H9 (cell line): ENCODE measurements around the gene ZNF831. TPM values are rescaled to one million over a fixed set of nuclear protein-coding genes. Genes with fewer than 3 reads are reported as not detected.

Experiments used
- DNase-seq: peaks from one replicate; pipeline ENCODE4 v3.0.0-alpha.2; 2017
- H2AFZ ChIP-seq: one replicate; pipeline ENCODE4 v1.6.1; 2013; ENCODE audit warnings: mild to moderate bottlenecking, low read length, control low read depth, moderate library complexity
- H2AK5ac ChIP-seq: 2 replicates; pipeline ENCODE4 v1.6.1; 2013; ENCODE audit warnings: low read length, control low read depth, mixed read lengths; ENCODE audit not compliant: insufficient read length
- H2BK120ac ChIP-seq: one replicate; pipeline ENCODE4 v1.6.1; 2013; ENCODE audit warnings: low read depth, mild to moderate bottlenecking, low read length, control low read depth, inconsistent platforms; ENCODE audit not compliant: poor library complexity, severe bottlenecking
- H2BK12ac ChIP-seq: 2 replicates; pipeline ENCODE4 v1.6.1; 2013; ENCODE audit warnings: low read length, control low read depth, mixed read lengths, low read depth; ENCODE audit not compliant: insufficient read length
- H2BK15ac ChIP-seq: 2 replicates; pipeline ENCODE4 v1.6.1; 2013; ENCODE audit warnings: low read depth, low read length, control low read depth
- H2BK20ac ChIP-seq: one replicate; pipeline ENCODE4 v1.6.1; 2013; ENCODE audit warnings: low read depth, mild to moderate bottlenecking, low read length, control low read depth, inconsistent platforms; ENCODE audit not compliant: poor library complexity, severe bottlenecking
- H2BK5ac ChIP-seq: 2 replicates; pipeline ENCODE4 v1.6.1; 2013; ENCODE audit warnings: low read length, control low read depth, mixed read lengths; ENCODE audit not compliant: insufficient read length
- H3K14ac ChIP-seq: 2 replicates; pipeline ENCODE4 v1.6.1; 2013; ENCODE audit warnings: low read length, control low read depth; ENCODE audit not compliant: insufficient read depth
- H3K18ac ChIP-seq: 2 replicates; pipeline ENCODE4 v1.6.1; 2013; ENCODE audit warnings: low read depth, mild to moderate bottlenecking, mixed read lengths, low read length, control low read depth; ENCODE audit not compliant: insufficient read length
- H3K23ac ChIP-seq: 2 replicates; pipeline ENCODE4 v1.6.1; 2013; ENCODE audit warnings: low read length, control low read depth, mixed read lengths, low read depth; ENCODE audit not compliant: insufficient read length
- H3K23me2 ChIP-seq: 2 replicates; pipeline ENCODE4 v1.6.1; 2013; ENCODE audit warnings: low read depth, mild to moderate bottlenecking, mixed read lengths, low read length, control low read depth; ENCODE audit not compliant: insufficient read length, poor library complexity, severe bottlenecking
- H3K27ac ChIP-seq: 2 replicates; pipeline ENCODE4 v1.5.1; 2013; ENCODE audit warnings: low read length, control low read depth, mixed read lengths, low read depth; ENCODE audit not compliant: insufficient read length
- H3K27me3 ChIP-seq: 2 replicates; pipeline ENCODE4 v1.6.1; 2013; ENCODE audit warnings: low read length, control low read depth, inconsistent platforms; ENCODE audit not compliant: insufficient read depth
- H3K4ac ChIP-seq: 2 replicates; pipeline ENCODE4 v1.6.1; 2013; ENCODE audit warnings: low read depth, mild to moderate bottlenecking, control low read depth, inconsistent platforms, low read length, moderate library complexity
- H3K4me1 ChIP-seq: 2 replicates; pipeline ENCODE4 v1.6.1; 2013; ENCODE audit warnings: low read length, control low read depth, inconsistent platforms; ENCODE audit not compliant: insufficient read depth
- H3K4me2 ChIP-seq: 2 replicates; pipeline ENCODE4 v1.6.1; 2013; ENCODE audit warnings: low read length, control low read depth, mixed read lengths; ENCODE audit not compliant: insufficient read length, insufficient read depth
- H3K56ac ChIP-seq: 2 replicates; pipeline ENCODE4 v1.6.1; 2013; ENCODE audit warnings: low read depth, mild to moderate bottlenecking, mixed read lengths, low read length, control low read depth; ENCODE audit not compliant: insufficient read length
- H3K79me1 ChIP-seq: 2 replicates; pipeline ENCODE4 v1.6.1; 2013; ENCODE audit warnings: low read depth, mild to moderate bottlenecking, moderate library complexity, low read length, control low read depth, inconsistent platforms; ENCODE audit not compliant: insufficient read depth, poor library complexity, severe bottlenecking
- H3K79me2 ChIP-seq: 2 replicates; pipeline ENCODE4 v1.6.1; 2013; ENCODE audit warnings: low read length, control low read depth, inconsistent platforms; ENCODE audit not compliant: insufficient read depth
- H3K9ac ChIP-seq: 2 replicates; pipeline ENCODE4 v1.6.1; 2013; ENCODE audit warnings: low read length, control low read depth, mixed read lengths; ENCODE audit not compliant: insufficient read length; ENCODE audit errors: extremely low read depth
- H3K9me3 ChIP-seq: one replicate; pipeline ENCODE4 v1.6.1; 2013; ENCODE audit warnings: low read depth, low read length, inconsistent platforms; ENCODE audit not compliant: control insufficient read depth
- H3T11ph ChIP-seq: one replicate; pipeline ENCODE4 v1.6.1; 2013; ENCODE audit warnings: mild to moderate bottlenecking, low read length, control low read depth, inconsistent platforms
- H4K20me1 ChIP-seq: one replicate; pipeline ENCODE4 v1.6.1; 2013; ENCODE audit not compliant: control insufficient read depth, insufficient read length, insufficient read depth
- H4K5ac ChIP-seq: 2 replicates; pipeline ENCODE4 v1.6.1; 2013; ENCODE audit warnings: low read depth, mild to moderate bottlenecking, mixed read lengths, low read length, control low read depth; ENCODE audit not compliant: insufficient read length
- H4K8ac ChIP-seq: replicated peaks from 2 replicates; pipeline ENCODE4 v1.6.1; 2013; ENCODE audit warnings: low read length, control low read depth, mixed read lengths, low read depth; ENCODE audit not compliant: insufficient read length
- H4K91ac ChIP-seq: 2 replicates; pipeline ENCODE4 v1.6.1; 2013; ENCODE audit warnings: low read depth, mild to moderate bottlenecking, moderate library complexity, mixed read lengths, low read length, control low read depth; ENCODE audit not compliant: insufficient read length
- H3K27ac Mint-ChIP-seq, 3 experiments: 2 replicates in 2 of 3; 3 replicates in 1 of 3; pipeline ENCODE4 v1.8.0; 2020 to 2021; ENCODE audit warnings: mixed read lengths in 3 of 3, mild to moderate bottlenecking in 1 of 3, moderate library complexity in 1 of 3
- H3K27me3 Mint-ChIP-seq: 2 replicates; pipeline ENCODE4 v1.8.0; 2021; ENCODE audit warnings: low read depth, mild to moderate bottlenecking, moderate library complexity, mixed read lengths
- H3K36me3 Mint-ChIP-seq, 3 experiments: 2 replicates in 2 of 3; 3 replicates in 1 of 3; pipeline ENCODE4 v1.8.0; 2020 to 2021; ENCODE audit warnings: low read depth in 3 of 3, mixed read lengths in 3 of 3; ENCODE audit not compliant: insufficient read depth in 1 of 3
- H3K4me1 Mint-ChIP-seq, 2 experiments: 2 replicates each; pipeline ENCODE4 v1.8.0; 2020; ENCODE audit warnings: mixed read lengths in 2 of 2
- H3K4me3 Mint-ChIP-seq, 2 experiments: 2 replicates in 1 of 2; 3 replicates in 1 of 2; pipeline ENCODE4 v1.8.0; 2020 to 2021; ENCODE audit warnings: mild to moderate bottlenecking in 2 of 2, mixed read lengths in 2 of 2, moderate library complexity in 1 of 2
- H3K9me3 Mint-ChIP-seq, 2 experiments: 2 replicates in 1 of 2; 3 replicates in 1 of 2; pipeline ENCODE4 v1.8.0; 2020; ENCODE audit warnings: mild to moderate bottlenecking in 2 of 2, mixed read lengths in 2 of 2, moderate library complexity in 1 of 2
- WGBS: extraction: QIAGEN DNeasy Blood & Tissue Kit; methylation state at CpG from one replicate; pipeline ENCODE4 v1.1.7; 2013; ENCODE audit warnings: missing lambda C conversion rate, low lambda C conversion rate, mixed read lengths; ENCODE audit not compliant: insufficient read length; ENCODE audit errors: extremely low coverage; 5-methylcytosine and 5-hydroxymethylcytosine counted together
- total RNA-seq: library from RNA; stranded (reverse); gene quantifications from 2 replicates; pipeline ENCODE4 v1.2.1, GENCODE V29; 2021
- TF ChIP-seq, protein P1 (sequence below): fragments of 200-600 bp; sonication (generic); conservative IDR thresholded peaks from 3 replicates; pipeline ENCODE4 v1.8.0; 2021; ENCODE audit warnings: antibody characterized with exemption, mild to moderate bottlenecking

ZNF831 gene
- total RNA-seq, 1 experiment from 2014 or later, result not detected

DNA sequence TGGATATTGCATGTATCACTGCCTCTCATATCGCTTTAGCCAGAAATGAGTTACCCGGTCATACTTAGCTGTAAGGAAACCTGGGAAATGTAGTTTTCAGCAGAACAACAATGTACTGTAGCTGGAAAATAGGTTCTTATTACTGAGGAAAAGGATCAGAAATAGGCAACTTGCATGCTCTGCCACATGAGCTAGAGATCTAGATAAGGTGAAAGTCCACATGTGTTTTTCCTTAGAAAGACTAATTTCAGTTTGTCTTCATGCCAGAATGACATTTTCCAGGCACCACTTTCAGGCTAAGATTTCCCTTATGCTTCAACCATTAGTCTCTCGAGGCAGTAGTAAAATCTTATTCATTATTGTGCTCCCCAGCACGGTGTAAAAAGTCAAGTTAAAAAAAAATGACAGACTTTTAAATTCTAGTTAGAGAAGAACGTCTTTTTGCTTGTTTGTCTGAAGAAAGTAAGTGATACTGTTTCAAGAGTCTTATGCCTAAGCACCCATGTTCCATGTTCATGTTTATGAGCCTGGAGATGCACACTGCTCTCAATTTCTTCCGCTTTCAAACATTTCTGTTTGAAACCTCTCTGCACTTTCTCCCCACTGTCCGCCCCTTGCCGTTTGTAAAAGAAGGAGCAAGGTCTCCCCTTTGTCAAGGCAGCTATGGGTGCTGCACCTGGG is 67.6 kb downstream of the ZNF831 start:
- Histone ChIP-seq H3K18ac (no peak overlapping the region), H3T11ph (no peak overlapping the region), H2BK20ac (no peak overlapping the region), H3K4ac (no peak overlapping the region), H3K27me3 (no peaks in the 10 kb centered on the region), H3K4me1 (no peaks in the 10 kb centered on the region), H3K23me2 (peaks cover 2% of the 10 kb centered on the region), H2AK5ac (no peak overlapping the region), H3K9ac (no peak overlapping the region), H4K20me1 (no peaks in the 10 kb centered on the region), H2BK15ac (no peak overlapping the region), H3K56ac (no peak overlapping the region), H2BK12ac (no peak overlapping the region), H2BK5ac (no peak overlapping the region), H3K14ac (no peak overlapping the region), H3K23ac (no peak overlapping the region), H2BK120ac (no peak overlapping the region), H2AFZ (no peak overlapping the region), H4K5ac (no peak overlapping the region), H4K91ac (no peak overlapping the region), H3K79me2 (no peaks in the 10 kb centered on the region), H4K8ac (no peak overlapping the region), H3K4me2 (no peak overlapping the region), H3K79me1 (no peaks in the 10 kb centered on the region), H3K9me3 (no peaks in the 10 kb centered on the region), H3K27ac (no peak overlapping the region)
- 0 out of 7 replicates have a peak, but pooled peaks cover 0 to 4% (median 0%) of the 10 kb centered on the region in 3 experiments for H3K36me3 Mint-ChIP-seq
- peaks cover 0 to 6% of the 10 kb centered on the region in 2 experiments; a peak in 2 of 5 replicates for H3K9me3 Mint-ChIP-seq
- H3K27me3 Mint-ChIP-seq, result peaks cover 42% of the 10 kb centered on the region
- no CpG with 5 or more reads among the region's 8 CpGs for WGBS
- TF ChIP-seq, protein P1, sequence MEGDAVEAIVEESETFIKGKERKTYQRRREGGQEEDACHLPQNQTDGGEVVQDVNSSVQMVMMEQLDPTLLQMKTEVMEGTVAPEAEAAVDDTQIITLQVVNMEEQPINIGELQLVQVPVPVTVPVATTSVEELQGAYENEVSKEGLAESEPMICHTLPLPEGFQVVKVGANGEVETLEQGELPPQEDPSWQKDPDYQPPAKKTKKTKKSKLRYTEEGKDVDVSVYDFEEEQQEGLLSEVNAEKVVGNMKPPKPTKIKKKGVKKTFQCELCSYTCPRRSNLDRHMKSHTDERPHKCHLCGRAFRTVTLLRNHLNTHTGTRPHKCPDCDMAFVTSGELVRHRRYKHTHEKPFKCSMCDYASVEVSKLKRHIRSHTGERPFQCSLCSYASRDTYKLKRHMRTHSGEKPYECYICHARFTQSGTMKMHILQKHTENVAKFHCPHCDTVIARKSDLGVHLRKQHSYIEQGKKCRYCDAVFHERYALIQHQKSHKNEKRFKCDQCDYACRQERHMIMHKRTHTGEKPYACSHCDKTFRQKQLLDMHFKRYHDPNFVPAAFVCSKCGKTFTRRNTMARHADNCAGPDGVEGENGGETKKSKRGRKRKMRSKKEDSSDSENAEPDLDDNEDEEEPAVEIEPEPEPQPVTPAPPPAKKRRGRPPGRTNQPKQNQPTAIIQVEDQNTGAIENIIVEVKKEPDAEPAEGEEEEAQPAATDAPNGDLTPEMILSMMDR, result no peak
- H3K27ac Mint-ChIP-seq, result no peak overlapping the region
- no peak overlapping the region for H3K4me3 Mint-ChIP-seq
- H3K4me1 Mint-ChIP-seq, result no peaks in the 10 kb centered on the region
- no peak for DNase-seq
